ENCODE measurements around the gene TAF1. TPM values are rescaled to one million over a fixed set of nuclear protein-coding genes. Genes with fewer than 3 reads are reported as not detected.
"Not testable (repeated sequence)": the region's sequence is repeated elsewhere in the genome, so short reads cannot be mapped to it uniquely, and the experiment has no call there.

Gene TAF1
- total RNA-seq, 1 experiment from 2014 or later = 41.2 TPM

GRCh38 chrX:71496476-71496875 lies 130.3 kb downstream of the TAF1 start:
- no peaks in the 10 kb centered on the region for H3K27me3 ChIP-seq (replicated peaks; ENCODE audit: control insufficient read depth, insufficient read depth, low read length)
- BruUV-seq (replicated peaks) = no TSS peak
- POLR2A ChIA-PET = no interaction called here
- no peaks in the 10 kb centered on the region for H3K36me3 ChIP-seq (ENCODE audit: control insufficient read depth, insufficient read depth, low read length)
- TF ChIP-seq CTCF (IDR thresholded peaks at IDR 0.05; ENCODE audit: insufficient read depth in 1 of 2, low read depth in 1 of 2, low read length in 1 of 2, severe bottlenecking in 1 of 2, unreplicated experiment in 1 of 2) = no peak
- no peak for DNase-seq
- Mint-ChIP-seq H3K27ac (ENCODE audit: unreplicated experiment) (no peak overlapping the region), H3K4me1 (ENCODE audit: low read depth, unreplicated experiment) (no peaks in the 10 kb centered on the region), H3K27me3 (ENCODE audit: insufficient read depth, unreplicated experiment) (no peaks in the 10 kb centered on the region), H3K4me3 (ENCODE audit: unreplicated experiment) (no peak overlapping the region), H3K36me3 (ENCODE audit: insufficient read depth, unreplicated experiment) (peaks cover 6% of the 10 kb centered on the region), H3K9me3 (ENCODE audit: unreplicated experiment) (no peaks in the 10 kb centered on the region)
- intact Hi-C loops (cut with micrococcal nuclease; ENCODE audit: unreplicated experiment) = no loop called here
- no peaks in the 10 kb centered on the region for H3K4me1 ChIP-seq
- no peaks in the 10 kb centered on the region for H3K9me3 ChIP-seq
- CTCF ChIA-PET = no interaction called here
- no peak overlapping the region for H3K4me3 ChIP-seq (ENCODE audit: low read depth, low read length)

GRCh38 chrX:71502080-71502479 lies 135.9 kb downstream of the TAF1 start:
- H3K4me3 ChIP-seq (ENCODE audit: low read depth, low read length); CTCF ChIA-PET; DNase-seq: not testable (repeated sequence)

GRCh38 chrX:71504346-71504745 lies 138.2 kb downstream of the TAF1 start:
- DNase-seq = no peak
- Mint-ChIP-seq H3K27me3 (ENCODE audit: insufficient read depth, unreplicated experiment) (no peaks in the 10 kb centered on the region), H3K4me1 (ENCODE audit: low read depth, unreplicated experiment) (no peaks in the 10 kb centered on the region), H3K36me3 (ENCODE audit: insufficient read depth, unreplicated experiment) (no peaks in the 10 kb centered on the region), H3K4me3 (ENCODE audit: unreplicated experiment) (no peak overlapping the region), H3K27ac (ENCODE audit: unreplicated experiment) (no peak overlapping the region), H3K9me3 (ENCODE audit: unreplicated experiment) (no peaks in the 10 kb centered on the region)
- no TSS peak for BruUV-seq (replicated peaks)
- no peaks in the 10 kb centered on the region for H3K9me3 ChIP-seq
- no peaks in the 10 kb centered on the region for H3K36me3 ChIP-seq (ENCODE audit: control insufficient read depth, insufficient read depth, low read length)
- intact Hi-C loops (cut with micrococcal nuclease; ENCODE audit: unreplicated experiment) = no loop called here
- TF ChIP-seq CTCF (IDR thresholded peaks at IDR 0.05; ENCODE audit: insufficient read depth in 1 of 2, low read depth in 1 of 2, low read length in 1 of 2, severe bottlenecking in 1 of 2, unreplicated experiment in 1 of 2) = no peak
- CTCF ChIA-PET = no interaction called here
- no peaks in the 10 kb centered on the region for H3K27me3 ChIP-seq (replicated peaks; ENCODE audit: control insufficient read depth, insufficient read depth, low read length)
- POLR2A ChIA-PET = no interaction called here
- H3K4me3 ChIP-seq (ENCODE audit: low read depth, low read length) = no peak overlapping the region
- no peaks in the 10 kb centered on the region for H3K4me1 ChIP-seq

More at GRCh38 chrX:71502080-71502479, 135.9 kb downstream of the TAF1 start:
- H3K36me3 ChIP-seq (ENCODE audit: control insufficient read depth, insufficient read depth, low read length); POLR2A ChIA-PET; H3K27ac Mint-ChIP-seq (ENCODE audit: unreplicated experiment); H3K9me3 Mint-ChIP-seq (ENCODE audit: unreplicated experiment); H3K4me1 Mint-ChIP-seq (ENCODE audit: low read depth, unreplicated experiment); H3K27me3 ChIP-seq (replicated peaks; ENCODE audit: control insufficient read depth, insufficient read depth, low read length); H3K4me1 ChIP-seq; H3K4me3 Mint-ChIP-seq (ENCODE audit: unreplicated experiment); BruUV-seq (replicated peaks); intact Hi-C loops (cut with micrococcal nuclease; ENCODE audit: unreplicated experiment); H3K9me3 ChIP-seq; H3K27me3 Mint-ChIP-seq (ENCODE audit: insufficient read depth, unreplicated experiment); H3K36me3 Mint-ChIP-seq (ENCODE audit: insufficient read depth, unreplicated experiment): not testable (repeated sequence)

GRCh38 chrX:71509289-71509688 lies 143.1 kb downstream of the TAF1 start:
- no peaks in the 10 kb centered on the region for H3K4me1 ChIP-seq
- BruUV-seq (replicated peaks) = no TSS peak
- H3K27me3 Mint-ChIP-seq (ENCODE audit: insufficient read depth, unreplicated experiment) = no peaks in the 10 kb centered on the region
- no peaks in the 10 kb centered on the region for H3K27me3 ChIP-seq (replicated peaks; ENCODE audit: control insufficient read depth, insufficient read depth, low read length)
- DNase-seq = no peak
- POLR2A ChIA-PET = no interaction called here
- no peak overlapping the region for H3K4me3 Mint-ChIP-seq (ENCODE audit: unreplicated experiment)
- no peaks in the 10 kb centered on the region for H3K36me3 Mint-ChIP-seq (ENCODE audit: insufficient read depth, unreplicated experiment)
- H3K27ac Mint-ChIP-seq (ENCODE audit: unreplicated experiment) = no peak overlapping the region
- CTCF ChIA-PET = no interaction called here
- H3K4me1 Mint-ChIP-seq (ENCODE audit: low read depth, unreplicated experiment) = peaks cover 4% of the 10 kb centered on the region
- no peaks in the 10 kb centered on the region for H3K36me3 ChIP-seq (ENCODE audit: control insufficient read depth, insufficient read depth, low read length)
- TF ChIP-seq CTCF (IDR thresholded peaks at IDR 0.05; ENCODE audit: insufficient read depth in 1 of 2, low read depth in 1 of 2, low read length in 1 of 2, severe bottlenecking in 1 of 2, unreplicated experiment in 1 of 2) = no peak
- intact Hi-C loops (cut with micrococcal nuclease; ENCODE audit: unreplicated experiment) = no loop called here
- H3K9me3 ChIP-seq = no peaks in the 10 kb centered on the region
- no peak overlapping the region for H3K4me3 ChIP-seq (ENCODE audit: low read depth, low read length)
- H3K9me3 Mint-ChIP-seq (ENCODE audit: unreplicated experiment) = no peaks in the 10 kb centered on the region

Measured in Caco-2 (cell line).